ENCODE data around the gene LARGE1. TPM values are rescaled to one million over a fixed set of nuclear protein-coding genes. Genes with fewer than 3 reads are reported as not detected.

LARGE1 gene
- total RNA-seq, 3 donors from 2014 or later = 23.6 to 27.8 (median 26.1) TPM

DNA sequence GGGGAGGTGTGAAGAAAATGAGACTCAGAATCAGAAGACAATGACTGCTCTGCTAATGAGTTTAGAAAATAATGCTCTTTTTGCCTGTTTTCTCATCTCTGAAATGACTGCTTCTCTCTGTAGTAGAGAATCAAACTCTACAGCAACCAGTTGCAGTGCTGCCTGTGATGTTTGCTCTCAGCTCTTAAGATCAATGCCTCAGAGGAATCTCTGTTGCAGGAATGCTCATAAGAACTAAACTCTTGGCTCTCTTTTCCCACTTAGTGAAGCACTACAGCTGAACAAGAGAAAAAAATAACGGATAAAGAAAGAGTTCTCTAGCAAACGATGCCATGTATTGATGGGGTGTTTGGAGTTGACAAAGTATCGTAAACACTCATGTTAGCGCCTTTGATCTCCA is 658.6 kb downstream of the LARGE1 start:
- no peaks in the 10 kb centered on the region for H3K36me3 ChIP-seq
- no peak for TF ChIP-seq POLR2A (IDR thresholded peaks at IDR 0.05)
- no peak for TF ChIP-seq POLR2AphosphoS5 (IDR thresholded peaks at IDR 0.05)
- TF ChIP-seq, protein P1, sequence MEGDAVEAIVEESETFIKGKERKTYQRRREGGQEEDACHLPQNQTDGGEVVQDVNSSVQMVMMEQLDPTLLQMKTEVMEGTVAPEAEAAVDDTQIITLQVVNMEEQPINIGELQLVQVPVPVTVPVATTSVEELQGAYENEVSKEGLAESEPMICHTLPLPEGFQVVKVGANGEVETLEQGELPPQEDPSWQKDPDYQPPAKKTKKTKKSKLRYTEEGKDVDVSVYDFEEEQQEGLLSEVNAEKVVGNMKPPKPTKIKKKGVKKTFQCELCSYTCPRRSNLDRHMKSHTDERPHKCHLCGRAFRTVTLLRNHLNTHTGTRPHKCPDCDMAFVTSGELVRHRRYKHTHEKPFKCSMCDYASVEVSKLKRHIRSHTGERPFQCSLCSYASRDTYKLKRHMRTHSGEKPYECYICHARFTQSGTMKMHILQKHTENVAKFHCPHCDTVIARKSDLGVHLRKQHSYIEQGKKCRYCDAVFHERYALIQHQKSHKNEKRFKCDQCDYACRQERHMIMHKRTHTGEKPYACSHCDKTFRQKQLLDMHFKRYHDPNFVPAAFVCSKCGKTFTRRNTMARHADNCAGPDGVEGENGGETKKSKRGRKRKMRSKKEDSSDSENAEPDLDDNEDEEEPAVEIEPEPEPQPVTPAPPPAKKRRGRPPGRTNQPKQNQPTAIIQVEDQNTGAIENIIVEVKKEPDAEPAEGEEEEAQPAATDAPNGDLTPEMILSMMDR (IDR thresholded peaks at IDR 0.05) = no peak
- no peaks in the 10 kb centered on the region for H3K4me1 ChIP-seq
- no peaks in the 10 kb centered on the region for H3K9me3 ChIP-seq
- H3K4me3 ChIP-seq = no peak overlapping the region
- no peak for DNase-seq (ENCODE audit: low spot score in 2 of 2)
- H3K27ac ChIP-seq = no peak overlapping the region
- H3K27me3 ChIP-seq = no peaks in the 10 kb centered on the region
- intact Hi-C loops (cut with DNase I; ENCODE audit: low total_unique reads) = no loop called here

DNA sequence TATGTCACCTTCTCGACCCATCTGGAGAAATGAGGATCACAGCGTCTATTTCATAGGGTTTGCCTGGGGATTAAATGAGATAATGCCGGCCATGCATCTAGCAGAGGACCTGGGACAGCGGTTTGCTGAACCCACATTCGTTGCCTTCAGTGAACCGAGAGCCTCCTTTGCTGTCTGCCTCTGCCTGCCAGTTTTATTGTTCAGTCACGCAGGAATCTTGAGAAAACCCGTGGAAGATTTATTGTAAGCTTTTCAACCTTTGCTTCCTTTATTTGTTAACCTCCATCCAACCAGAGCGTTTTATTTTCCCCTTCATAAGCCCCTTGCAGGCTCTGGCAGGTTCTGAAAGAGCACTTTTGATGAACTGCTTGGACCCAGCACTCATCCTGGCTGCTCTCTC is 659.8 kb downstream of the LARGE1 start:
- DNase-seq (ENCODE audit: low spot score in 2 of 2) = no peak
- H3K27me3 ChIP-seq = no peaks in the 10 kb centered on the region
- intact Hi-C loops (cut with DNase I; ENCODE audit: low total_unique reads) = no loop called here

DNA sequence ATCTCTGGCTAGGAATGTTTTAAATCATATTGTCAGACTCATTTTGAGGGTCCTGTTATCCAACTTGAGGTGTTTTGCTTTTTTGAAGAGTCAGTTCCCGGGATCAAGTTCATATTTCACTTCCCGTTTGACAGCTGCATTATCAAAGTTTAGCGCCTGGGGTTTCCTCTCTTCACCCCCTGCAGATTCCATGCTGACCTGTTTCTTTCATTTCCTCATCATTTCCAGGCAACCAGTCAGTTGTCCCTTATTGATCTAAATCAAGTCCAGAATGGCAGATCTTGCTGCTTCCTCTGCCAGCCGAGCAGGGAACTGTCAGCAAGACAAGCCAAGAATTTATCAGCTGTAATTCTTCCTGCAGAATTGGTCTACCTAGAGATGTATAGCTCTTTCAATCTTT is 664.5 kb downstream of the LARGE1 start:
- no peaks in the 10 kb centered on the region for H3K4me1 ChIP-seq
- H3K27me3 ChIP-seq = no peaks in the 10 kb centered on the region
- TF ChIP-seq POLR2AphosphoS5 (IDR thresholded peaks at IDR 0.05) = no peak
- TF ChIP-seq, protein P1 (IDR thresholded peaks at IDR 0.05) = no peak
- no peak for TF ChIP-seq POLR2A (IDR thresholded peaks at IDR 0.05)
- no peaks in the 10 kb centered on the region for H3K9me3 ChIP-seq
- no peaks in the 10 kb centered on the region for H3K36me3 ChIP-seq
- no peak overlapping the region for H3K4me3 ChIP-seq
- intact Hi-C loops (cut with DNase I; ENCODE audit: low total_unique reads) = no loop called here
- no peak for DNase-seq (ENCODE audit: low spot score in 2 of 2)
- H3K27ac ChIP-seq = no peak overlapping the region

More for the DNA sequence above, 659.8 kb downstream of the LARGE1 start:
- Histone ChIP-seq H3K27ac (no peak overlapping the region), H3K4me3 (no peak overlapping the region), H3K9me3 (no peaks in the 10 kb centered on the region), H3K4me1 (no peaks in the 10 kb centered on the region), H3K36me3 (no peaks in the 10 kb centered on the region)
- TF ChIP-seq POLR2AphosphoS5 (IDR thresholded peaks at IDR 0.05) = no peak
- TF ChIP-seq, protein P1 (IDR thresholded peaks at IDR 0.05) = no peak
- TF ChIP-seq POLR2A (IDR thresholded peaks at IDR 0.05) = no peak

DNA sequence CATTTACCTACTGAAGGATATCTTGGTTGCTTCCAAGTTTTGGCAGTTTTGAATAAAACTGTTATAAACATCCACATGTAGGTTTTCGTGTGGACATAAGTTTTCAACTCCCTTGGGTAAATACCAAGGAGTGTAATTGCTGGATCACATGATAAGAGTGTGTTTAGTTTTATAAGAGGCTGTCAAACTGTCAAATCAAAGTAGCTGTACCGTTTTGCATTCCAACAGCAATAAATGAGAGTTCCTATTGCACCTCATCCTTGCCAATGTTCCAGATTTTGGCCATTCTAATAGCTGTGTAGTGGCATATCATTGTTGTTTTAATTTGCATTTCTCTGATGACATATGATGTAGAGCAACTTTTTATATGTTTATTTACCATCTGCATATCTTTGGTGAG is 671.3 kb downstream of the LARGE1 start:
- Histone ChIP-seq H3K4me1 (no peaks in the 10 kb centered on the region), H3K27me3 (no peaks in the 10 kb centered on the region), H3K9me3 (peaks cover 0 to 4% of the 10 kb centered on the region in 2 donors), H3K36me3 (no peaks in the 10 kb centered on the region), H3K27ac (no peak overlapping the region), H3K4me3 (no peak overlapping the region)
- intact Hi-C loops (cut with DNase I; ENCODE audit: low total_unique reads) = no loop called here
- TF ChIP-seq POLR2A (IDR thresholded peaks at IDR 0.05) (no peak), POLR2AphosphoS5 (IDR thresholded peaks at IDR 0.05) (no peak)
- TF ChIP-seq, protein P1 (IDR thresholded peaks at IDR 0.05) = no peak
- no peak for DNase-seq (ENCODE audit: low spot score in 2 of 2)

DNA sequence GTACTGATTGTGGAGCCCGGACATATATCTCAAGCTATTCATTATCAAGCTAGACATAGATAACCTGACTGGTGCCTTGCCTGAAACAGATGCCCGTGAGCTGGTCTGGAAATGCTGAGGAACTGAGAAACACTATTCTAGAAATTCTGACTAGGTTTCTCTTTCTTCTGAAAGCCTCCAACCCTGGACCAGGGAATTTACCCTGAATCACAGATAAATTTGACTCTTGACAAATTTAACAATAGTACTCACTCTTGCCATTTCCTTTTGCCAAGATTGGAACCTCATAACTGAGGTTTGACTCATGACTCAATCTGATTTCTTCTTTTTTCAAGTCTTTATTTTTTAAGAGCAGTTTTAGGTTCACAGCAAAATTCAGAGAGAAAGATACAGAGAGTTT is 672.5 kb downstream of the LARGE1 start:
- H3K9me3 ChIP-seq = peaks cover 0 to 4% of the 10 kb centered on the region in 2 donors
- no peaks in the 10 kb centered on the region for H3K4me1 ChIP-seq
- DNase-seq (ENCODE audit: low spot score in 2 of 2) = no peak
- no peaks in the 10 kb centered on the region for H3K36me3 ChIP-seq
- intact Hi-C loops (cut with DNase I; ENCODE audit: low total_unique reads) = no loop called here
- no peaks in the 10 kb centered on the region for H3K27me3 ChIP-seq
- TF ChIP-seq POLR2A (IDR thresholded peaks at IDR 0.05) = no peak
- no peak for TF ChIP-seq POLR2AphosphoS5 (IDR thresholded peaks at IDR 0.05)
- TF ChIP-seq, protein P1 (IDR thresholded peaks at IDR 0.05) = no peak
- H3K27ac ChIP-seq = no peak overlapping the region
- no peak overlapping the region for H3K4me3 ChIP-seq
